Skin of body (tissue), 2 donors: Measurements from ENCODE around the gene ERVK3-1. TPM values are rescaled to one million over a fixed set of nuclear protein-coding genes. Genes with fewer than 3 reads are reported as not detected.
A peak's percentile ranks its signal among the peaks of the same experiment; 100 is the strongest.
"Not testable (repeated sequence)": the region's sequence is repeated elsewhere in the genome, so short reads cannot be mapped to it uniquely, and the experiment has no call there.

Source experiments
- DNase-seq: peaks from one replicate; lab custom pipeline; 2025; lab: John Stamatoyannopoulos, UW
- total RNA-seq: library from RNA; depleted of rRNA; stranded (reverse); fragments of >200 nt; gene quantifications from one replicate; pipeline ENCODE4 v1.2.3, GENCODE V29; 2014

The ERVK3-1 gene
- total RNA-seq, result 38.9 TPM

- peak; percentile 95 for DNase-seq
Measured at GRCh38 chr19:58305065-58305931, at the start of gene ERVK3-1. Gene ERVK3-1, plus strand, starts transcription at chr19:58305377. Its CDS starts 6,792 bp downstream, at chr19:58312169.

GRCh38 chr19:58258259-58258658 is 46.9 kb upstream of the ERVK3-1 start:
- not testable (repeated sequence) for DNase-seq

- DNase-seq, result no peak
Measured at GRCh38 chr19:58261600-58261967, 43.6 kb upstream of the ERVK3-1 start.

- DNase-seq, result no peak
Measured at GRCh38 chr19:58261968-58262921, 42.9 kb upstream of the ERVK3-1 start.

GRCh38 chr19:58262922-58263296 is 42.3 kb upstream of the ERVK3-1 start:
- DNase-seq, result no peak

- DNase-seq, result no peak
Measured at GRCh38 chr19:58265100-58265499, 40.1 kb upstream of the ERVK3-1 start.

GRCh38 chr19:58268344-58268743 is 36.8 kb upstream of the ERVK3-1 start:
- DNase-seq, result no peak

GRCh38 chr19:58274771-58275201 is 30.4 kb upstream of the ERVK3-1 start:
- DNase-seq, result no peak

- no peak for DNase-seq
Measured at GRCh38 chr19:58275564-58275963, 29.6 kb upstream of the ERVK3-1 start.

GRCh38 chr19:58277197-58277596 is 28.0 kb upstream of the ERVK3-1 start:
- DNase-seq, result no peak

- DNase-seq, result no peak
Measured at GRCh38 chr19:58277748-58278540, 27.2 kb upstream of the ERVK3-1 start.

- DNase-seq, result peak; percentile 95
Measured at GRCh38 chr19:58278541-58279041, 26.6 kb upstream of the ERVK3-1 start, which contains the start of gene ZNF8. Gene ZNF8, plus strand, starts transcription at chr19:58278955. Its CDS starts 127 bp downstream, at chr19:58279082.

- peak; percentile 43 for DNase-seq
Measured at GRCh38 chr19:58279042-58279924, 25.9 kb upstream of the ERVK3-1 start.

- no peak for DNase-seq
Measured at GRCh38 chr19:58279925-58280316, 25.3 kb upstream of the ERVK3-1 start.

GRCh38 chr19:58284199-58284598 is 21.0 kb upstream of the ERVK3-1 start:
- no peak for DNase-seq

GRCh38 chr19:58291943-58292342 is 13.2 kb upstream of the ERVK3-1 start:
- DNase-seq, result no peak

GRCh38 chr19:58294743-58295374 is 10.3 kb upstream of the ERVK3-1 start:
- DNase-seq, result no peak

- peak; percentile 57 for DNase-seq
Measured at GRCh38 chr19:58296104-58296503, 9.1 kb upstream of the ERVK3-1 start.

- no peak for DNase-seq
Measured at GRCh38 chr19:58300620-58301019, 4.6 kb upstream of the ERVK3-1 start.
